Caco-2 (cell line): Measurements from ENCODE around the gene ERVFRD-1. TPM values are rescaled to one million over a fixed set of nuclear protein-coding genes. Genes with fewer than 3 reads are reported as not detected.

Source experiments
- BruUV-seq: library from RNA; stranded (reverse); fragments of 400-500 nt; replicated peaks from 2 replicates; lab custom pipeline; 2021; lab: Mats Ljungman, UMichigan
- CTCF ChIA-PET: fragments of 300-600 bp; sonication (Branson Sonifier 250); formaldehyde crosslinking; loops from one replicate; lab custom pipeline; 2022; ENCODE audit warnings: antibody characterized with exemption; lab: Charles Lee
- POLR2A ChIA-PET: fragments of 300-600 bp; sonication (Branson Sonifier 250); formaldehyde crosslinking; loops from one replicate; lab custom pipeline; 2022; ENCODE audit warnings: antibody characterized with exemption; lab: Charles Lee
- DNase-seq, 2 experiments: peaks; one replicate each; pipeline versions ENCODE4 v3.0.0 to v3.0.0-alpha.2; 2020 to 2022
- H3K27me3 ChIP-seq: replicated peaks from 2 replicates; pipeline ENCODE4 v1.6.0; 2011; ENCODE audit warnings: low read length; ENCODE audit not compliant: control insufficient read depth, insufficient read depth
- H3K36me3 ChIP-seq: 2 replicates; pipeline ENCODE4 v1.5.1; 2011; ENCODE audit warnings: low read length; ENCODE audit not compliant: control insufficient read depth, insufficient read depth
- H3K4me1 ChIP-seq: fragments of 250-450 bp; sonication (Bioruptor Pico); 2 replicates; pipeline ENCODE4 v1.5.1; 2020; ENCODE audit warnings: mild to moderate bottlenecking
- H3K4me3 ChIP-seq: 2 replicates; pipeline ENCODE4 v1.5.1; 2011; ENCODE audit warnings: low read depth, mild to moderate bottlenecking, control low read depth, low read length
- H3K9me3 ChIP-seq: fragments of 250-450 bp; sonication (Bioruptor Pico); 2 replicates; pipeline ENCODE4 v1.5.1; 2020; ENCODE audit warnings: mild to moderate bottlenecking, moderate library complexity
- H3K27ac Mint-ChIP-seq: one replicate; pipeline ENCODE4 v1.8.0; 2022; ENCODE audit warnings: mixed read lengths; ENCODE audit not compliant: unreplicated experiment
- H3K27me3 Mint-ChIP-seq: one replicate; pipeline ENCODE4 v1.8.0; 2022; ENCODE audit warnings: mixed read lengths; ENCODE audit not compliant: insufficient read depth, unreplicated experiment
- H3K36me3 Mint-ChIP-seq: one replicate; pipeline ENCODE4 v1.8.0; 2022; ENCODE audit warnings: mild to moderate bottlenecking, mixed read lengths; ENCODE audit not compliant: insufficient read depth, unreplicated experiment
- H3K4me1 Mint-ChIP-seq: one replicate; pipeline ENCODE4 v1.8.0; 2022; ENCODE audit warnings: low read depth, mixed read lengths; ENCODE audit not compliant: unreplicated experiment
- H3K4me3 Mint-ChIP-seq: one replicate; pipeline ENCODE4 v1.8.0; 2022; ENCODE audit warnings: mild to moderate bottlenecking, moderate library complexity, mixed read lengths; ENCODE audit not compliant: unreplicated experiment
- H3K9me3 Mint-ChIP-seq: one replicate; pipeline ENCODE4 v1.8.0; 2022; ENCODE audit warnings: mixed read lengths; ENCODE audit not compliant: unreplicated experiment
- intact Hi-C: fragments of 100-400 bp; cut with micrococcal nuclease; formaldehyde crosslinking; loops from one replicate; pipeline ENCODE4 v1.10.0; 2022; ENCODE audit not compliant: unreplicated experiment
- total RNA-seq: library from RNA; stranded (reverse); gene quantifications from 2 replicates; pipeline ENCODE4 v1.2.3, GENCODE V29; 2022
- TF ChIP-seq, protein P1 (sequence below), 2 experiments: fragments of 200-600 bp in 1 of 2; IDR thresholded peaks; 1 replicate in 1 of 2; 2 replicates in 1 of 2; pipeline versions ENCODE4 v1.5.1 to v1.8.0; 2011 to 2022; ENCODE audit warnings: antibody characterized with exemption in 1 of 2, control low read depth in 1 of 2, inconsistent platforms in 1 of 2, low read depth in 1 of 2, low read length in 1 of 2, mild to moderate bottlenecking in 1 of 2, moderate library complexity in 1 of 2; ENCODE audit not compliant: insufficient read depth in 1 of 2, severe bottlenecking in 1 of 2, unreplicated experiment in 1 of 2

The ERVFRD-1 gene
- total RNA-seq, 1 experiment from 2014 or later = 0.29 TPM

DNA sequence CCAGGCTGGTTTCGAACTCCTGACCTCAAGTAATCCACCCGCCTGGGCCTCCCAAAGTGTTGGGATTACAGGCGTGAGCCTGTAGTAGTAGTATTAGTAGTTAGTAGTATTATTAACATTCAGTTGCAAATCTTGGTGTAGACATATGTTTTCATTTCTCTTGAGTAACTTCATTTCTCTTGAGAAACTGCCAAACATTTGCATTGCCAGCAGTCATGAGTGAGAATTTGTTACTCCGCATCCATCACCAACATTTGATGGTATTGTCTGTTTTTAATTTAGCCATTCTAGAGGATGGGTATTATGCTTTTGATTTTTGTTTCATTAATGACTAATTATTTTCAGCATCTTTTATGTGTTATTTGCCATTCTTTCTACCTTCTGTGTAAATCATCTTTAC lies 1.5 kb upstream of the ERVFRD-1 start:
- Mint-ChIP-seq H3K36me3 (peaks cover 8% of the 10 kb centered on the region), H3K27me3 (no peaks in the 10 kb centered on the region), H3K4me1 (peaks cover 7% of the 10 kb centered on the region), H3K4me3 (no peak overlapping the region), H3K27ac (no peak overlapping the region), H3K9me3 (no peaks in the 10 kb centered on the region)
- no peak for DNase-seq
- Histone ChIP-seq H3K4me1 (peaks cover 20% of the 10 kb centered on the region), H3K9me3 (no peaks in the 10 kb centered on the region), H3K4me3 (no peak overlapping the region), H3K36me3 (no peaks in the 10 kb centered on the region), H3K27me3 (no peaks in the 10 kb centered on the region)
- CTCF ChIA-PET = no interaction called here
- TF ChIP-seq, protein P1, sequence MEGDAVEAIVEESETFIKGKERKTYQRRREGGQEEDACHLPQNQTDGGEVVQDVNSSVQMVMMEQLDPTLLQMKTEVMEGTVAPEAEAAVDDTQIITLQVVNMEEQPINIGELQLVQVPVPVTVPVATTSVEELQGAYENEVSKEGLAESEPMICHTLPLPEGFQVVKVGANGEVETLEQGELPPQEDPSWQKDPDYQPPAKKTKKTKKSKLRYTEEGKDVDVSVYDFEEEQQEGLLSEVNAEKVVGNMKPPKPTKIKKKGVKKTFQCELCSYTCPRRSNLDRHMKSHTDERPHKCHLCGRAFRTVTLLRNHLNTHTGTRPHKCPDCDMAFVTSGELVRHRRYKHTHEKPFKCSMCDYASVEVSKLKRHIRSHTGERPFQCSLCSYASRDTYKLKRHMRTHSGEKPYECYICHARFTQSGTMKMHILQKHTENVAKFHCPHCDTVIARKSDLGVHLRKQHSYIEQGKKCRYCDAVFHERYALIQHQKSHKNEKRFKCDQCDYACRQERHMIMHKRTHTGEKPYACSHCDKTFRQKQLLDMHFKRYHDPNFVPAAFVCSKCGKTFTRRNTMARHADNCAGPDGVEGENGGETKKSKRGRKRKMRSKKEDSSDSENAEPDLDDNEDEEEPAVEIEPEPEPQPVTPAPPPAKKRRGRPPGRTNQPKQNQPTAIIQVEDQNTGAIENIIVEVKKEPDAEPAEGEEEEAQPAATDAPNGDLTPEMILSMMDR (IDR thresholded peaks at IDR 0.05; ENCODE audit: insufficient read depth in 1 of 2, low read depth in 1 of 2, low read length in 1 of 2, severe bottlenecking in 1 of 2, unreplicated experiment in 1 of 2) = no peak
- intact Hi-C loops = no loop called here
- BruUV-seq = no TSS peak
- POLR2A ChIA-PET = no interaction called here

DNA sequence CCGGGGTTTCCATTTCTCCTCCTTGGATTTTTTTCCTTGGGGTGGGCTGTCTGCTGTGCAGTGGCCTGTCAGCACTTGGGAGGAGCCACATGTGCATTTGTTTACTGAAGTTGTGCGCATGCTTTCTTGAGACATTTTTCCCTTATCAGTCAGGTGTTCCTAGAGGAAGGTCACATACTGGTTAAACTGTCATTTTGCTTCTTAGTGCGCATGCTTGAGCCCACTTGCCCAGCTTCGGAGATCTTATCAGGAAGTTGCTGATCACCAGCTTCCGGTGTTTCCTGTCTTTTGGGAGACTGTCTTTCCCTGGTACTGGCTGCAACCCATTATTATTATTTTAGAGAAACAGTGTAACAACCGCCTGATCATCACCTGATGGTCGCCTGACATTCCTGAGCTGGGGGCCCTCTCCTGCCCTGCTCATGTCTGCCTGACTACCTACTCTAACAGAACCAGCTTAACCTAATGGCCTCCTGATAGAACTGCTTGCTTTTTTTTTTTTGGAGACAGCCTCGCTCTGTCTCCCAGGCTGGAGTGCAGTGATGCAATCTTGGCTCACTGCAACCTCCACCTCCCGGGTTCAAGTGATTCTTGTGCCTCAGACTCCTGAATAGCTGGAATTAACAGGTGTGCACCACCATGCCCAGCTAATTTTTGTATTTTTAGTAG lies 378 bp upstream of the ERVFRD-1 start:
- TSS peak; percentile 36 for BruUV-seq
- no peaks in the 10 kb centered on the region for H3K36me3 ChIP-seq
- peaks cover 7% of the 10 kb centered on the region for H3K4me1 Mint-ChIP-seq
- intact Hi-C loops = loop anchor here (1.0 kb wide), 2 partner anchors 19 to 100 kb away; partner anchors contain the start of gene SMIM13
- H3K27me3 ChIP-seq = no peaks in the 10 kb centered on the region
- TF ChIP-seq, protein P1 (IDR thresholded peaks at IDR 0.05; ENCODE audit: insufficient read depth in 1 of 2, low read depth in 1 of 2, low read length in 1 of 2, severe bottlenecking in 1 of 2, unreplicated experiment in 1 of 2) = no peak
- H3K27ac Mint-ChIP-seq = peak overlapping the region; percentile 16
- peak; percentile 73 to 80 for DNase-seq
- H3K4me1 ChIP-seq = peaks cover 20% of the 10 kb centered on the region
- H3K4me3 ChIP-seq = no peak overlapping the region; the same call in 1 of the 2 replicates
- H3K27me3 Mint-ChIP-seq = no peaks in the 10 kb centered on the region
- no peaks in the 10 kb centered on the region for H3K9me3 Mint-ChIP-seq
- peak overlapping the region; percentile 62 for H3K4me3 Mint-ChIP-seq
- POLR2A ChIA-PET = interaction anchor here (1.0 to 1.2 kb wide), 2 partner anchors 16 to 18 kb away, joined by 3 read pairs; partner anchors contain the start of gene SMIM13
- no peaks in the 10 kb centered on the region for H3K9me3 ChIP-seq
- peaks cover 8% of the 10 kb centered on the region for H3K36me3 Mint-ChIP-seq
- CTCF ChIA-PET = interaction anchor here (0.9 to 1.8 kb wide), 3 partner anchors 18 to 157 kb away, joined by 3 to 7 read pairs (median 3); partner anchors contain the start of gene SMIM13

DNA sequence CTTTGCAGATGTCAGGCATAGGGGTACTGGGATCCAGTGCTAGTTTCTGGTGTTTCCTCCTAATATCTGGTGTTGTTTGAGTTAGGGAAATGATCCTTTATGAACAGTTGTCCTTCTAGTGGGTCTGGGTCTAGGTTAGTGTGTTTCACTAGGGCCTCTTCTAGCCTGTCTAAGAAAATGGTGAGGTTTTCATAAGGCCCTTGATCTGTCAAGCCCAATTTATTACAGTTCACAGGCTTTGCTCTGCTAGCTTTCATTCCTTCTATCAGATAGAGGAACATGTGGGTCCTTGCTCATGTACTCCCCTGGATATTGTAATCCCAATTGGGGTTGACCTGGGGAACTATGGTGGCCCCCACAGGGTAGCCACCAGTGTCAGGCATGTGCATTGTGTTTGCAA lies 2.8 kb downstream of the ERVFRD-1 start:
- H3K4me3 ChIP-seq = no peak overlapping the region
- ChIA-PET POLR2A (no interaction called here), CTCF (no interaction called here)
- Mint-ChIP-seq H3K9me3 (no peaks in the 10 kb centered on the region), H3K4me1 (peaks cover 7% of the 10 kb centered on the region), H3K27ac (no peak overlapping the region), H3K4me3 (no peak overlapping the region), H3K36me3 (peaks cover 15% of the 10 kb centered on the region), H3K27me3 (no peaks in the 10 kb centered on the region)
- H3K27me3 ChIP-seq = no peaks in the 10 kb centered on the region
- no TSS peak for BruUV-seq
- no peak for DNase-seq
- intact Hi-C loops = no loop called here
- peaks cover 20% of the 10 kb centered on the region for H3K4me1 ChIP-seq
- no peaks in the 10 kb centered on the region for H3K36me3 ChIP-seq
- H3K9me3 ChIP-seq = no peaks in the 10 kb centered on the region
- TF ChIP-seq, protein P1 (IDR thresholded peaks at IDR 0.05; ENCODE audit: insufficient read depth in 1 of 2, low read depth in 1 of 2, low read length in 1 of 2, severe bottlenecking in 1 of 2, unreplicated experiment in 1 of 2) = no peak
